HEK293 (cell line): ENCODE measurements around the gene MS4A12.
"Not testable (repeated sequence)": the region's sequence is repeated elsewhere in the genome, so short reads cannot be mapped to it uniquely, and the experiment has no call there.

Experiments used
- ZBTB44 ChIP-seq: fragments of 450-650 bp; IDR thresholded peaks from 2 replicates; pipeline ENCODE4 v1.5.1; 2018; ENCODE audit warnings: missing biosample characterization, mild to moderate bottlenecking, missing genetic modification characterization
- ZNF239 ChIP-seq: fragments of 450-650 bp; formaldehyde crosslinking; IDR thresholded peaks from 2 replicates; pipeline ENCODE4 v1.5.1; 2016; ENCODE audit warnings: missing biosample characterization, missing genetic modification characterization

GRCh38 chr11:60510209-60510608 is 17.6 kb downstream of the MS4A12 start:
- not testable (repeated sequence) for TF ChIP-seq ZNF239, ZBTB44 (tag by site-specific recombination)
